HG02623 (cell line): ENCODE measurements around the gene CD300LG.
"Not testable (repeated sequence)": the region's sequence is repeated elsewhere in the genome, so short reads cannot be mapped to it uniquely, and the experiment has no call there.

ENCODE experiments used
- ATAC-seq: cut with Tn5 transposase; IDR thresholded peaks from one replicate; pipeline ENCODE4 v1.9.1; 2021; ENCODE audit warnings: moderate library complexity; ENCODE audit not compliant: unreplicated experiment

Gene CD300LG

GRCh38 chr17:43877451-43878155, 30.6 kb downstream of the CD300LG start:
- no peak for ATAC-seq

- no peak for ATAC-seq
Measured at GRCh38 chr17:43878260-43879175, 31.5 kb downstream of the CD300LG start.

GRCh38 chr17:43879723-43880419, 32.9 kb downstream of the CD300LG start:
- ATAC-seq: no peak

GRCh38 chr17:43880420-43880991, 33.5 kb downstream of the CD300LG start:
- ATAC-seq: no peak

- no peak for ATAC-seq
Measured at GRCh38 chr17:43881181-43881580, 34.2 kb downstream of the CD300LG start.

GRCh38 chr17:43881758-43882505, 35.0 kb downstream of the CD300LG start:
- no peak for ATAC-seq

GRCh38 chr17:43882761-43883415, 35.9 kb downstream of the CD300LG start:
- no peak for ATAC-seq

GRCh38 chr17:43888548-43888947, 41.6 kb downstream of the CD300LG start:
- ATAC-seq: no peak

- ATAC-seq: no peak
Measured at GRCh38 chr17:43890240-43890639, 43.3 kb downstream of the CD300LG start.

- no peak for ATAC-seq
Measured at GRCh38 chr17:43891851-43892646, 45.1 kb downstream of the CD300LG start.

- no peak for ATAC-seq
Measured at GRCh38 chr17:43892647-43892952, 45.6 kb downstream of the CD300LG start.

- ATAC-seq: not testable (repeated sequence)
Measured at GRCh38 chr17:43894494-43894893, 47.5 kb downstream of the CD300LG start.

- no peak for ATAC-seq
Measured at GRCh38 chr17:43897831-43898230, 50.9 kb downstream of the CD300LG start.

GRCh38 chr17:43898446-43898845, 51.5 kb downstream of the CD300LG start:
- ATAC-seq: no peak

GRCh38 chr17:43900183-43900857, 53.3 kb downstream of the CD300LG start:
- peak; percentile 48 for ATAC-seq

GRCh38 chr17:43900858-43901754, 54.1 kb downstream of the CD300LG start:
- no peak for ATAC-seq

- no peak for ATAC-seq
Measured at GRCh38 chr17:43901861-43902589, 55.0 kb downstream of the CD300LG start.
